HPDE6-E6E7 (cell line): ENCODE measurements around the gene NKIRAS1.
"Not testable (repeated sequence)": the region's sequence is repeated elsewhere in the genome, so short reads cannot be mapped to it uniquely, and the experiment has no call there.

Experiments used
- DNase-seq: peaks from one replicate; pipeline ENCODE4 v3.0.0; 2011; ENCODE audit warnings: missing footprints; ENCODE audit errors: extremely low spot score

The NKIRAS1 gene

DNA sequence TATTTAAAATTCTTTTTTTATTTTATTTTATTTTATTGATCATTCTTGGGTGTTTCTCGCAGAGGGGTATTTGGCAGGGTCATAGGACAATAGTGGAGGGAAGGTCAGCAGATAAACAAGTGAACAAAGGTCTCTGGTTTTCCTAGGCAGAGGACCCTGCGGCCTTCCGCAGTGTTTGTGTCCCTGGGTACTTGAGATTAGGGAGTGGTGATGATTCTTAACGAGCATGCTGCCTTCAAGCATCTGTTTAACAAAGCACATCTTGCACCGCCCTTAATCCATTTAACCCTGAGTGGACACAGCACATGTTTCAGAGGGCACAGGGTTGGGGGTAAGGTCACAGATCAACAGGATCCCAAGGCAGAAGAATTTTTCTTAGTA is 46.1 kb downstream of the NKIRAS1 start:
- DNase-seq, result not testable (repeated sequence)

DNA sequence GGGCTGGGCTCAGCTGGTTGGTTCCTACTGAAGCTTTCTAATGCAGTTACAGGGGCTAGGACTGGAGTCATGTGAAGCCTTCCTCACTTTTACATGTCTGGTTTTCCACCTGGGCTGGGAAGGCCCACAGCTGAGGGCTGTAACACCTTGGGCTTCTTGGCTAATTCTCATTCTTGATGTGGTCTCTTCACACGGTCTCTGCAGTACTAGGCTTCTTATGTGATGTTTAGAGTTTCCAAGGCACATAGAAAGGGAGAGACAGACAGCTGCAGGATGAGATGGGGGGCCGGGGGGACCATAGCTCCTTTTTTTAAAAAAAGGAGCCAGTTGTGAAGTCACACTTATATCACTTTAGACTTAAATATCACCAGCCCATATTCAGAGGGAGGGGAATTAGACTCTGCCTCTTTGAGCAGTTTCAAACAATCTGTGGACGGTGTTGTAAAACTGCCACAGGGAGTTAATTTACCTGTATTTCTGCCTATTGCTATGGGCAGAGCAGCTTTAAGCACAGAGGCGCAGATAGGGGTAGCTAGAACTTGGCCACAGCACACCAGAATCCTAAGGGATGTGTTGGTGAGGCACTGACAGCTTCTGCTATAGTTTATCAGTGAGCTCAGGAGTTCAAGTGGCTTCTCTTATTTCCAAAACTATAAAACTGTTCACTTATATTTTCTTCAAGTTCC is 46.7 kb downstream of the NKIRAS1 start:
- DNase-seq, result no peak

DNA sequence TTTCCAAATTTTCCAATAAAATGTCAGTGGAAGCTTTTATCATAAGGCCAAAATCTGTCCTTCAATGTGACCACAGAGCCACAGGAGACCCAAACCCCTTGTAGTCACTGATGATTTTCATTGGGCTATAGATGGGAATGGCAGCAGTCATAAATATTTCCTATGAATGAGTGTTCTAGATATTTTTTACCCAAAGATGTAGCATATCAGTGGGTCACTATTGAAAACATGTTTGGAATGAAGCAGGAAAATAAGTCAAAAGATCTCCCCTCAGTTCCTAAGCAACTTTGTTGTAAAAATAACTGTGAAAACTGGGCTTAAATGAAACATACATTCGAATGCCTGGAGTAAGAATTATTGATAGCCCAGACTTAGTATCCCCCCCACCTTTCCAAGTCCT is 49.0 kb downstream of the NKIRAS1 start:
- DNase-seq, result no peak

DNA sequence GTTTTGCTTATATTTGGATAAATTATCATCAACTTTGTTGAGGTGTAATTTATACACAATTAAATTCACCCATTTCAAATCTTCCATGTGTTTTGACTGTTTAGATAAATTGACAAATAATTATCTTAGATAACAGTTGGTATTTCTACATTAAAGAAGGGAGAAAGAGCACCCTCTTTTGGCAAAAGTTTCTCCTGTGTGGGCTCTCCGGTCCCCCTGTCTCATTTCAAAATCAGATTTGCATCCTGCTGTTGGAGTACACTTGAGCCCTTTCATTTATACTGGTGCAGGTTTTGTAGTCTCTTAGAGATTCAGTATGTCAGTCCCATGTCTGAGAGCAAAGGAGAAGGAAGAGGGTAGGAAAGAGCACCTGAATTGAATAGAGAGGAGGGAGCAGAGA is 49.4 kb downstream of the NKIRAS1 start:
- no peak for DNase-seq

DNA sequence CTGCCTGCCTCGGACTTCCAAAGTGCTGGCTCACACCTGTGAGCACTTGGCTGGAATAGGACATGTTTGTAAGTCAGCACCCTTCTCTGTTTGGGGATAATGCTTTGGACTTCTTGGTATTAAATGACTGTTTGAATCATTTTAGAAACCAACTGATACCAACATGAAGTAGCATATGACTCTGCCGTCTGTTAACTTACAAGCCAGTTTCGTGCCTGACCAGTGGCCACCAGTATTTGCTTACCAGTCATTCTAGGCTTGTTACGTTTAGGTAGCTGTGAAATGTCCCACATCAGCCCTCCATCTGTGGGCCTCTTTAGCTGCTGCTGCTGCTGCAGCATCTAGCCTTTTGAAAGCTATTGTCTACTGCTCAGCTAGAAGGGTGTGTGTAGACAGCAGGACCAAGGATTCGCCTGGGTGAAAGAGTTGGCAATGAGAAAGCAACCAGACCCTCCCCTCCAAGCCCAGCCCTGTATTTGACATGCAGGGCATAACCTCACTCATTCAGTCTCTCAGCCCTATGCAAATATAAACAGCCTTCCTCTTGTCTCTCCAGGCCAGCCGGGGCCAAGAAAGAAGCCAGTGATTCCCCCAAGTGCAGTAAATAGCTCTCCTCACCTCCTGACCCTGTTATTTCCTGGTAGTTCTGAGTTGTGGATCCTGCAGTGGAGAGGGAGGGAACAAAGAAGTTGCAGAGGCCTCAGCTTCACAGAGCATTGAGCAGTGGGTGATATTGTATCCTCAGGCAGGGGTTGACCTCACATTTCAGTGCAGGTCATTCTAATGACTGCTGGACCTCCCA is 51.0 kb downstream of the NKIRAS1 start:
- DNase-seq, result no peak

DNA sequence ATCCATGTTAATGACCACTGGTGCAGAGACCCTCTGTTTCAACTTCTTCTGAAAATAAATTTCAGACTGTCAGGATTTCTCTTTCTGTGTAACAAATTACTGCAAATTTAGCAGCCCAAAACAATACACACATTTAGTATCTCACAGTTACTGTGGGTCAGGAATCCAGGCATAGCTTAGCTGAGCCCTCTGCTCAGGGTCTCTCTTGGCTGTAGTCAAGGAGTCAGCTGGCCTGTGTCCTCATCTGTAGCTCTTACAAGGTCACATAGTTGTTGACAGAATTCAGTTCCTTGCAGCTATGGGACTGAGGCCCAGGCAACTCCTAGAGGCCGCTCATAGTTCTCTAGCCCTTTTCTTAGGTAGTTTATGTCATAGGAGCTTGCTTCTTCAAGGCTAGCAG is 51.9 kb downstream of the NKIRAS1 start:
- DNase-seq, result no peak

DNA sequence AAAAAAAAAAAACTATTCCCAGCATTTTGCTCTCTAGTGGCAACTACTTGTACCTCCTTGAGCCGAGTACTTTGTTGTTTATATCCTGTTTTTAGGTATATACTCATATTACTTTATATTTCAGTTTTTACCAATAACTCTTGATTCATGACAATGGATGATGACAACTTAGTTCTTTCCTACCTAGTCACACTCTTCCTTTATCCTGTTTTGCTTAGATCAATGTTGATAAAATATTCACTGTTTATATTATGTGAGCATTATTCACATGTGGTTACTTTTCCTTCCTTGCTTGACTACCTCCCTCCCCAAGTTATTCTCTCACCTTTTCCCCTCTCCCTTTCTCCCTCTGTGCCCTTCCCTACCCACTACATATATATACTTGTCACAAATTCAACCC is 53.7 kb downstream of the NKIRAS1 start:
- DNase-seq, result no peak

DNA sequence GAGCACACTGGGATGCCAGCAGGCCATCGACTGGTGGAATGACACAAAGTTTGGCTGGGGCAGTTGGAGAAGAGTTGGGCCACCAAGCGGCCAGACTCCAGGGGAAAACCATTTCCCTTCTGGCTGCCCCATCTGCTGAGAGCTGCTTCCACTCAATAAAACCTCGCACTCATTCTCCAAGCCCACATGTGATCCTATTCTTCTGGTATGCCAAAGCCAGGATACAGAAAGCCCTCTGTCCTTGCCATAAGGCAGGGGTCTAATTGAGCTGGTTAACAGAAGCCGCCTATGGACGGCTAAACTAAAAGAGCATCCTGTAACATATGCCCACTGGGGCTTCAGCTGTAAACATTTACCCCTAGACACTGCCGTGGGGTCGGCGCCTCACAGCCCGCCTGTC is 55.1 kb downstream of the NKIRAS1 start:
- DNase-seq, result no peak

DNA sequence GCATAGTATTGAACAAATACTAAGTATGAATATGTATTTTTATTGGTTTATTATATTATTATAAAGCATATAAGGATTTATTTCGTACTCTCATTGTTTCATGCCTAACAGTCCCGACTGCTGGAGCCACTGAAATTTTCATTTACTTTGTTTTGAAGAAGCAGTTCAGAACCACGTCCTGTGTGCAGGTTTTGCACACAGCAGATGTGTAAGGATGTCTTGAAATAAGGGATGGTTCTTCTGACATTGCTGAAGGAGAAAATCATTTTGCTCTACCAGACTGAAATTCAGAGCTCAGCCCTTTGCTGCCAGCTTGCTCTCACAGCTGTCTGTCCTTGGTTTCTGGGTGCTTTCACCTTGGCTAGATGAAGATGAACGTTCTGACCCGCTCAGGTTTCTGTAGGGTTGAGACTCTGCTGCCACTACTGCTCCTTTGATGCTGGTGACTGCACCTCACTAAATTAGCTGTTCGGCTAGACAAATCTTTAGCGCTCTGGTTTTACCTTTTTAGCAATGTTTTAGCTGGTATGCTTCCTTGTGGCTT is 56.9 kb downstream of the NKIRAS1 start:
- DNase-seq, result no peak

DNA sequence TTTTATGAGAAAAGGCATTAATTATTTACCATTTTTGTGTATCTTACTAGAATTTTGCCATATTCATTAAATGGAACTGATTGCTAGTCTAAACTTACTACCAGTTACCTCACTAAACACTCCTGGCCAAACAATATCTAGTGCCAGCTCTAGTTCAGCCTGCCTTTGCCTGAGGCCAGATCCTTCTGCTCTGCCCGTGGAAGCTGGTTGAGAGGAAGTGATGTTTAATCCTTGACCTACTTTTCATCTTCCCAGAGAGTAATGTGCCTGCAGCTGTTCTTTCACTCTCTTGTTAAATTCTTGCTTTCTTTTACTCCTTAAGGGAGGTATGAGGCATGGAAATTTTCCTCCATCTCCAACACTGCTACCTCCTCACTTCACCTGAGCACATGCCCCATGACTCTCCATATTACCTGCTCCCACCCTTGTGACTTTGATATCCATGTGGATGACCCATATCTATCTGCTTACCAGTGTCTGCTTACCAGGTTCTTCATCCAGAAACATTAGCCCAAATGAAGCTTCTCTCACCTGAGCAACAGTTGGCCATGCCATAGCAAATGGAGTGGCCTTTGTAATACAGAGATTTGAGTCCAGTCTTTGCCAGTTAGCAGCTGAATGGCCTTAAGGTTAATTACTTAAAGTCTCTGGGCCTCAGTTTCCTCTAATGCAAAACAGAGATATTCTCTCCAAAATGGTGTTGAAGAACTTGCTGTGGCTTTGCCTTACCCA is 57.6 kb downstream of the NKIRAS1 start:
- no peak for DNase-seq

DNA sequence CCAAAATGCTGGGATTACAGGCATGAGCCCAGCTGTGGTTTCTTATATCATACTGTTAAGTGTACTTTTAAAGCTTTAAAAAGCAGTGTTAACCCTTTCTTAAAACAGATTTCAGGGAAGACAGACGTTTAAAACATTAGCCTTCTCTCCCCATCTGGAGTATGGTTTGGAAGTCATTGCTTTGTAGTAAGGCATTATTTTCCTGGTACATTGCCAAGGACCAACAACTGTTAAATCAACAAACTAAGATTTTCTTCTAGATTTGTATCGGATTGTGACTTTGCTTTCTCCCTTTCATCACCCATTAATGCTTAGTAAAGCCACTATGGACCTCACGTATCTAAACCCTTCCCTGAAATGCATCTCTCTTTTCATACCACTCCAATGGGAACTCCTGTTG is 60.5 kb downstream of the NKIRAS1 start:
- no peak for DNase-seq

DNA sequence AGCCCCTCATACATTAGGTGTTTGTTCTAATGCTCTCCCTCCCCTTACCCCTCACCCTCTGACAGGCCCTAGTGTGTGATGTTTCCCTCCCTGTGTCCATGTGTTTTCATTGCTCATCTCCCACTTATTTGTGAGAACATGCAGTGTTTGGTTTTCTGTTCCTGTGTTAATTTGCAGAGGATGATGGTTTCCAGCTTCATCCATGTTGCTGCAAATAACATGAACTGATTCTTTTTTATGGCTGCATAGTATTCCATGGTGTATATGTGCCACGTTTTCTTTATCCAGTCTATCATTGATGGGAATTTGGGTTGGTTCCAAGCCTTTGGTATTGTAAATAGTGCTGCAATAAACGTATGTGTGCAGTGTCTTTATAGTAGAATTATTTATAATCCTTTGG is 67.3 kb downstream of the NKIRAS1 start:
- not testable (repeated sequence) for DNase-seq

DNA sequence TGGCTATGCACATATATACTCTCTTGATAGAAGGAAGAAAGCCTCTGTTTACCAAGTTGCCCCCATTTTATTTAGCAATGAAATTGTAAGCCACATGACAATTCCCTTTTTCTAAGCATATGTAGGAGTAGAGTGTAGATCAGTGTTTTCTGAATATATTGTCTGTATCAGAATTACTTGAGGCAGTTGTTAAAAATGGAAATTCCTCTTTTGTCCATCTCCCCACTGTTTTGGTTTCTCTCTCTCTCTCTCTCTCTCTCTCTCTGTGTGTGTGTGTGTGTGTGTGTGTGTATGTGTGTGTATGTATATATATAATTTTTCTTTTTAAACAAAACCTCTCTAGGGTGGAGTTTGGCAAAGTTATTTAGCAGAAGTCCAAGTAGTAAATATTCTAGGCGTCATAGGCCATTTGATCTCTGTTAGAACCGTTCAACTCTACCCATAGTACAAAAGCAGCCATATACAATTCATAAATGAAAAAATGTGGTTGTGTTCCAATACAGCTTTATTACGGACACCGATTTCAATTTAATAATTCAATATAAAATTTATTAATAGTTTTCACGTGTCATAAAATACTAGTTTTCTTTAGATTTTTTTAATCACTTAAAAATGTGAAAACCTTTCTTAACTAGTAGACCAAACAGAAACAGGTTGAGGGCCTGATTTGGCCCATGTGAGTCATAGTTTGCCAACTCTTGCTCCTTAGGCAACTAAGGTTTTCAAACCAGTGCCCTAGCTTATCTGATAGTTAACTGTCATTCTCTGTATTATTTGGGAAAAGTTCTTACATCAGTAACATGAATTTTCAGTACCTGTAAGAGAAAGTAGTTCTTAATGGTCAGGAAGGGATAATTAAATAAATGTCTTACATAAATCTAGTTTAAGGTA is 71.2 kb downstream of the NKIRAS1 start:
- DNase-seq, result no peak

DNA sequence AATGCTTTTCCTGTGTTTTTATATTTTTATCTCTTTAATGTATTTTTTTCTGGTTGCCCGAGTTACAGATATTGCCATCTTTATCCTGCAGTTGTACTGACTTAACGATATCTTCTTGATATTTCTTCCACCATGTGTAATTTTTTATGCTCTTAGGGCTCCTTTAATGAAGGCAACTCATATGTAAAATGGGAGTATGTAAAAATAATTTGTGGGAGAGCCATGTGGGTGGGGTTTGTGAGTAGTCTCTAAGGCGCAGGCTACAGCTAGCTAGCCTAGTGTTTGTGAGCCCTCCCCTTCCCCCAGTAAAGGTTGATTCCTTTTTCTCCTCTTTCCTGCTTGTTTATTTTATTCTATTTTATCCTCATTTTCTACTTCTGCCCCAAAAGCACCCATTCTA is 72.9 kb downstream of the NKIRAS1 start:
- no peak for DNase-seq
